GM19240 (cell line): ENCODE measurements around the gene ABHD15.

Source experiments
- DNase-seq: peaks from one replicate; pipeline ENCODE4 v3.0.0; 2011; ENCODE audit warnings: low spot score; ENCODE audit not compliant: insufficient read length

The ABHD15 gene

DNA sequence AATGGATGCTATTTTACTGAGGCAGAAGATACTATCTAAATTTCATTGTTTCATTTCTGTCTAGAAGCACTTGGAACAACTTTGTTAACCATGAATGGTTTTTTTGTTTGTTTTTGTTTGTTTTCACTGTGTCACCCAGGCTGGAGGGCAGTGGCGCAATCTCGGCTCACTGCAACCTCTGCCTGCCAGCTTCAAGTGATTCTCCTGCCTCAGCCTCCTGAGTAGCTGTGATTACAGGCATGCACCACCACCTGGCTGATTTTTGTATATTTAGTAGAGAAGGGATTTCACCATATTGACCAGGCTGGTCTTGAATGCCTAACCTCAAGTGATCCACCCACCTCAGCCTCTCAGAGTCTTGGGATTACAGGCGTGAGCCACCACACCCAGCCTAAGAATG, 40.5 kb downstream of the ABHD15 start:
- DNase-seq = no peak

DNA sequence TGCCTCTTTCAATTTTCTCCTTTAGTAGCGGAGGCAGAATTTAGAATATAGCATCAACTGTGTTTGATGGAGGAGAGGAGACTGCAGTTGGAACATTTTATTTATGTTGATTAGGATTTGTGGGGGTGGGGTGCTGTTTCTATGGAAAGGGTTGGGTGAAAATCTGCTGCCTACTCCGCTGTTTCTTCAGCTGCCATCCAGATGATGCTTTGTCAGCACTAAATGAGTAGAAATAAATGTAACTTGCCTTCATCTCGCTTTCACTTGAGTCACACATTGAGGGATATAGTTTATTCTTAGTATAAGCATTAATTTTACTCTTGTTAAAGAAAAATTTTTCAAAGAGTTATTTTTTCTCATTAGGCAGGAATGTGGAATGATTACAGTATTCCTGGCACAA, 42.1 kb downstream of the ABHD15 start:
- DNase-seq = no peak

- no peak for DNase-seq
Observed at GRCh38 chr17:29518359-29518758, 48.5 kb downstream of the ABHD15 start.

GRCh38 chr17:29514792-29515191, 52.0 kb downstream of the ABHD15 start:
- DNase-seq = no peak

GRCh38 chr17:29510953-29511352, 55.9 kb downstream of the ABHD15 start:
- DNase-seq = no peak
